IMR-90 (cell line): ENCODE data around the gene EEPD1. TPM values are rescaled to one million over a fixed set of nuclear protein-coding genes. Genes with fewer than 3 reads are reported as not detected.

Experiments used
- ATAC-seq: fragments of 200-7000 bp; cut with Tn5 transposase; 2 replicates; pipeline ENCODE4 v1.9.1; 2020; ENCODE audit warnings: low read depth, mild to moderate bottlenecking, moderate library complexity
- BruUV-seq: library from RNA; stranded (reverse); fragments of 400-500 nt; replicated peaks from 2 replicates; lab custom pipeline; 2021; lab: Mats Ljungman, UMichigan
- CTCF ChIA-PET: fragments of 300-600 bp; formaldehyde crosslinking; extraction: SDS; loops from one replicate; lab custom pipeline; 2021; ENCODE audit warnings: antibody characterized with exemption; lab: Yijun Ruan, JAX
- POLR2A ChIA-PET: fragments of 300-600 bp; sonication (Branson Sonifier 250); formaldehyde crosslinking; loops from one replicate; lab custom pipeline; 2022; ENCODE audit warnings: antibody characterized with exemption; ENCODE audit not compliant: unreplicated experiment; lab: Charles Lee
- DNase-seq: peaks from one replicate; pipeline ENCODE4 v3.0.0; 2013
- H2AFZ ChIP-seq: replicated peaks from 2 replicates; pipeline ENCODE3; 2013; ENCODE audit warnings: low read length, mild to moderate bottlenecking; ENCODE audit not compliant: poor library complexity
- H2AK5ac ChIP-seq: 2 replicates; pipeline ENCODE4 v1.6.1; 2013; ENCODE audit warnings: low read depth, low read length, inconsistent platforms
- H2AK9ac ChIP-seq: replicated peaks from 2 replicates; pipeline ENCODE3; 2013; ENCODE audit warnings: mild to moderate bottlenecking, low read depth, low read length, moderate library complexity; ENCODE audit not compliant: poor library complexity
- H2BK120ac ChIP-seq: 2 replicates; pipeline ENCODE4 v1.6.1; 2013; ENCODE audit warnings: low read depth, low read length, inconsistent platforms
- H2BK15ac ChIP-seq: 3 replicates; pipeline ENCODE4 v1.6.1; 2013; ENCODE audit warnings: low read depth, low read length, inconsistent platforms
- H2BK20ac ChIP-seq: 2 replicates; pipeline ENCODE4 v1.6.1; 2013; ENCODE audit warnings: low read depth, mild to moderate bottlenecking, inconsistent platforms, low read length, moderate library complexity
- H2BK5ac ChIP-seq: 2 replicates; pipeline ENCODE4 v1.6.1; 2013; ENCODE audit warnings: mild to moderate bottlenecking, low read depth, low read length, inconsistent platforms; ENCODE audit not compliant: poor library complexity, severe bottlenecking
- H3K14ac ChIP-seq: replicated peaks from 2 replicates; pipeline ENCODE4 v1.6.1; 2013; ENCODE audit warnings: low read depth, low read length, inconsistent platforms
- H3K18ac ChIP-seq: 2 replicates; pipeline ENCODE4 v1.6.1; 2013; ENCODE audit warnings: low read depth, low read length, control low read depth
- H3K23ac ChIP-seq: 2 replicates; pipeline ENCODE4 v1.6.1; 2013; ENCODE audit warnings: low read depth, low read length, inconsistent platforms
- H3K27ac ChIP-seq: 2 replicates; pipeline ENCODE4 v1.5.1; 2013; ENCODE audit warnings: mild to moderate bottlenecking, control low read depth, low read length; ENCODE audit not compliant: insufficient read depth
- H3K27me3 ChIP-seq: 2 replicates; pipeline ENCODE4 v1.6.1; 2013; ENCODE audit warnings: low read length; ENCODE audit not compliant: control insufficient read depth, insufficient read depth
- H3K36me3 ChIP-seq: 2 replicates; pipeline ENCODE4 v1.6.1; 2013; ENCODE audit warnings: low read length, mixed read lengths; ENCODE audit not compliant: control insufficient read depth, insufficient read depth
- H3K4ac ChIP-seq: 2 replicates; pipeline ENCODE4 v1.6.1; 2013; ENCODE audit warnings: low read depth, low read length, inconsistent platforms
- H3K4me1 ChIP-seq: 2 replicates; pipeline ENCODE4 v1.6.1; 2013; ENCODE audit warnings: low read length, mixed read lengths; ENCODE audit not compliant: control insufficient read depth, insufficient read depth
- H3K4me2 ChIP-seq: 2 replicates; pipeline ENCODE4 v1.6.1; 2013; ENCODE audit warnings: low read depth, mild to moderate bottlenecking, control low read depth, low read length, moderate library complexity
- H3K4me3 ChIP-seq: 2 replicates; pipeline ENCODE4 v1.5.1; 2013; ENCODE audit warnings: low read depth, mild to moderate bottlenecking, control low read depth, low read length, moderate library complexity; ENCODE audit not compliant: insufficient read depth
- H3K56ac ChIP-seq: 2 replicates; pipeline ENCODE4 v1.6.1; 2013; ENCODE audit warnings: low read length, inconsistent platforms; ENCODE audit not compliant: insufficient read depth; ENCODE audit errors: extremely low read depth
- H3K79me1 ChIP-seq, 2 experiments: 2 replicates each; pipeline ENCODE4 v1.6.1; 2013; ENCODE audit warnings: low read length in 2 of 2, inconsistent platforms in 1 of 2, low read depth in 1 of 2
- H3K9ac ChIP-seq: 2 replicates; pipeline ENCODE4 v1.6.1; 2013; ENCODE audit warnings: low read depth, low read length, control low read depth
- H3K9me1 ChIP-seq: 2 replicates; pipeline ENCODE4 v1.6.1; 2013; ENCODE audit warnings: low read length, inconsistent platforms; ENCODE audit not compliant: insufficient read depth
- H3K9me3 ChIP-seq: 2 replicates; pipeline ENCODE4 v1.6.1; 2013; ENCODE audit warnings: low read length; ENCODE audit not compliant: control insufficient read depth, insufficient read depth
- H4K20me1 ChIP-seq: 2 replicates; pipeline ENCODE4 v1.6.1; 2013; ENCODE audit warnings: low read length, inconsistent platforms; ENCODE audit not compliant: insufficient read depth
- H4K5ac ChIP-seq: 2 replicates; pipeline ENCODE4 v1.6.1; 2013; ENCODE audit warnings: mild to moderate bottlenecking, low read depth, low read length, control low read depth
- H4K8ac ChIP-seq, 2 experiments: 2 replicates each; pipeline ENCODE4 v1.6.1; 2013; ENCODE audit warnings: low read depth in 2 of 2, low read length in 2 of 2, control low read depth in 1 of 2, inconsistent platforms in 1 of 2
- H4K91ac ChIP-seq: 2 replicates; pipeline ENCODE4 v1.6.1; 2013; ENCODE audit warnings: low read depth, low read length, inconsistent platforms; ENCODE audit not compliant: insufficient read depth
- CEBPB ChIP-seq: IDR thresholded peaks from 2 replicates; pipeline ENCODE4 v1.6.1; 2012; ENCODE audit warnings: low read depth, low read length, improper control_type of control experiment
- NFE2L2 ChIP-seq: fragments of 150-350 bp; IDR thresholded peaks from 2 replicates; pipeline ENCODE4 v1.6.1; 2016; ENCODE audit warnings: low read depth, mild to moderate bottlenecking, low read length
- RAD21 ChIP-seq: IDR thresholded peaks from 2 replicates; pipeline ENCODE4 v1.6.1; 2012; ENCODE audit warnings: low read length, improper control_type of control experiment
- RFX5 ChIP-seq: IDR thresholded peaks from 2 replicates; pipeline ENCODE4 v1.8.0; 2012; ENCODE audit warnings: low read depth, mild to moderate bottlenecking, low read length, moderate library complexity
- SMC3 ChIP-seq: fragments of 150-350 bp; IDR thresholded peaks from 2 replicates; pipeline ENCODE4 v1.6.1; 2016; ENCODE audit warnings: low read depth, mild to moderate bottlenecking, antibody characterized with exemption, low read length, moderate library complexity
- WGBS, 2 experiments: methylation state at CpG; one replicate each; pipeline versions ENCODE4 v1.1.5 to v1.1.7; 2013; ENCODE audit warnings: missing lambda C conversion rate in 2 of 2; ENCODE audit not compliant: insufficient read length in 1 of 2; ENCODE audit errors: extremely low coverage in 2 of 2; 5-methylcytosine and 5-hydroxymethylcytosine counted together
- dilution Hi-C: fragments of 300-500 bp; cut with HindIII; formaldehyde crosslinking; loops from one replicate; pipeline ENCODE4 v1.14.3; 2018; ENCODE audit warnings: low sequenced_read_pairs; ENCODE audit not compliant: unreplicated experiment
- in situ Hi-C: fragments of 300-500 bp; cut with MboI; formaldehyde crosslinking; loops from 3 replicates; pipeline ENCODE4 v1.14.3; 2019; ENCODE audit warnings: low sequenced_read_pairs, inconsistent platforms, mixed read lengths
- intact Hi-C: fragments of 100-400 bp; cut with micrococcal nuclease; formaldehyde crosslinking; loops from 2 replicates; pipeline ENCODE4 v1.10.0; 2022
- polyA plus RNA-seq, 3 experiments: library from polyadenylated mRNA; depleted of rRNA; stranded (reverse); fragments of >200 nt; gene quantifications; 2 replicates each; pipeline ENCODE4 v1.2.3, GENCODE V29; 2012; ENCODE audit warnings: low replicate concordance in 1 of 3
- total RNA-seq: library from RNA; depleted of rRNA; stranded (reverse); fragments of >200 nt; gene quantifications from 2 replicates; pipeline ENCODE4 v1.2.3, GENCODE V29; 2012

Gene EEPD1
- total and polyA plus RNA-seq, 2 of the 4 experiments (the other 2 are of a cell fraction) = 7.3 to 15.2 TPM

GRCh38 chr7:36199329-36199728 lies 46.3 kb downstream of the EEPD1 start:
- peak overlapping the region; percentile 50 for H4K91ac ChIP-seq
- peak overlapping the region; percentile 27 for H2AFZ ChIP-seq
- in situ Hi-C loops (no loop called here), dilution Hi-C loops (no loop called here), intact Hi-C loops (no loop called here)
- no peak overlapping the region for H3K9ac ChIP-seq
- TF ChIP-seq SMC3 (no peak), RFX5 (no peak), NFE2L2 (no peak), RAD21 (no peak), CEBPB (no peak)
- peak overlapping the region; percentile 4; the same call in 1 of the 2 replicates for H3K14ac ChIP-seq
- no peaks in the 10 kb centered on the region for H4K20me1 ChIP-seq
- H3K27me3 ChIP-seq = no peaks in the 10 kb centered on the region
- H4K8ac ChIP-seq = peak overlapping the region in 1 of 2 experiments; percentile 59; a peak in 1 of 4 replicates
- peak overlapping the region; percentile 74; the same call in 2 of the 3 replicates for H2BK15ac ChIP-seq
- H3K27ac ChIP-seq = no peak overlapping the region
- no CpG with 5 or more reads among the region's 1 CpG for WGBS, 2 experiments
- ChIA-PET CTCF (interaction anchor here (0.6 kb wide), 1 partner anchor 295 kb away, joined by 3 read pairs; no protein-coding TSS in a partner anchor), POLR2A (no interaction called here)
- no peak overlapping the region for H3K4me3 ChIP-seq
- ATAC-seq = no peak
- no TSS peak for BruUV-seq
- H2BK5ac ChIP-seq = no peak overlapping the region
- peak overlapping the region; percentile 43 for H2BK20ac ChIP-seq
- H3K79me1 ChIP-seq = peaks cover 24 to 50% of the 10 kb centered on the region in 2 experiments
- peak overlapping the region; percentile 68 for H3K23ac ChIP-seq
- no peaks in the 10 kb centered on the region for H3K9me3 ChIP-seq
- H3K56ac ChIP-seq = no peak overlapping the region
- no peak overlapping the region for H2AK9ac ChIP-seq
- peak overlapping the region; percentile 9; the same call in 1 of the 2 replicates for H3K18ac ChIP-seq
- peak overlapping the region; percentile 75 for H2BK120ac ChIP-seq
- 0 out of 2 replicates have a peak overlapping the region, but pooled peaks have one; percentile 8 for H4K5ac ChIP-seq
- peak overlapping the region; percentile 39 for H3K4ac ChIP-seq
- no peak overlapping the region for H3K4me2 ChIP-seq
- H3K36me3 ChIP-seq = no peaks in the 10 kb centered on the region
- H2AK5ac ChIP-seq = peak overlapping the region; percentile 88
- H3K9me1 ChIP-seq = peaks cover 34% of the 10 kb centered on the region
- no peak for DNase-seq
- peaks cover 28% of the 10 kb centered on the region for H3K4me1 ChIP-seq
